Activated T-helper 9 cell treated with anti-CD3 and anti-CD28 coated beads, Interleukin-2, amount 50 U/mL, for 16 hours (primary cell): ENCODE measurements around the gene SCD5.

ENCODE experiments used
- DNase-seq: peaks from one replicate; pipeline ENCODE4 v3.0.0-alpha.2; 2020; ENCODE audit warnings: low read depth

Gene SCD5

DNA sequence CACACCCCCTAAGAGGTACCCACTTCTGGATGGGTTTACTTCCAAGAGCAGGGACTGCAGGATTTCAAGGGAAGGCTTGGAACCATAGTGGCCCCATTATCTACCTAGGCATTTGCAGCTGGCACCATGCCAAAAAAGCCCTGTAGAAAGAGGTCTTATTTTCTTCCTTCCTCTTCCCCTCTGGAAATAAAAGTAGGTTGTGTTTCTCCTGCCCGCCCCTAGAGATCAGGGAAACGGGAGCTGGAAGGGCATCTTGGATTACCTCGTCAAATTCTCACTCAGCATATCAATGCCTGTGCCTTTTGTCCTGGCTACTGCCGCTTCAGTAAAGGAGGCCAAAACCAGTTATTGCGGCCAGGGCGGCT, 1.6 kb downstream of the SCD5 start:
- no peak for DNase-seq

DNA sequence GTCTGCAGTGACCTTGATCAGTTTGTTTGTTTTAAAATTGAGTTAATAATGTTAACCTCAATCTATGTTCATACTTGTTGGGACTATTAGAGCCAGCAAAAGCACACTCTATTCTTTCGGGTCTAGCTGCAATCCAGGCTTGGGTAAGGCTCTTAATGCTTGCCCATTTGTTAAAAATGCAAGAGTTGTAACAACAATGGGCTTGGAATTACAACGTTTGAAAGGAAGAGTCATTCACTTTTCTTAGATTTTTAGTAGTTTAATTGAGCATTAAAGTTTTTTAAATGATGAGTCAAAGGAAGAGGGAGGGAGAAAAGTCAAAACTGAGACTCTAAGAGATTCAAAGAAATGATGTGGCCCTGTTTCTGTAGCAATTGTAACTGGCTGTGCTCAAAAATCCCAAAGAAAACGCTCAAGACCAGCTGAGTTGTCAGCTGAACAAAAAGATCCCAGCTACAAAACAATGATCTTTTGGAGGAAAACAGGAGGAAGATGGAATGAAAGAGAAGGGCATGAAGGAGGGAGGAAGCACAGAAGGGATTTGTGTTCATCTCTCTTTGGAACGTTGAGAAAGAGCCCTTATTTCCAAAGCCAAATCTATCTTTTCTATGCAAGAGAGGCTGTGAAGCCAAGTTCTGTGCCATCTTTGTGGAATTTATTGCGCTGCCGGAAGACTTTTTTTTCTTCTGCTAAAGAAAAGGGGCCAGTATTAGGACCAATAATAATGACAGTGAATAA, 5.5 kb downstream of the SCD5 start:
- no peak for DNase-seq

GRCh38 chr4:82791179-82791578, 7.4 kb downstream of the SCD5 start:
- DNase-seq, result no peak

- no peak for DNase-seq
Observed at GRCh38 chr4:82790060-82790660, 8.4 kb downstream of the SCD5 start.

DNA sequence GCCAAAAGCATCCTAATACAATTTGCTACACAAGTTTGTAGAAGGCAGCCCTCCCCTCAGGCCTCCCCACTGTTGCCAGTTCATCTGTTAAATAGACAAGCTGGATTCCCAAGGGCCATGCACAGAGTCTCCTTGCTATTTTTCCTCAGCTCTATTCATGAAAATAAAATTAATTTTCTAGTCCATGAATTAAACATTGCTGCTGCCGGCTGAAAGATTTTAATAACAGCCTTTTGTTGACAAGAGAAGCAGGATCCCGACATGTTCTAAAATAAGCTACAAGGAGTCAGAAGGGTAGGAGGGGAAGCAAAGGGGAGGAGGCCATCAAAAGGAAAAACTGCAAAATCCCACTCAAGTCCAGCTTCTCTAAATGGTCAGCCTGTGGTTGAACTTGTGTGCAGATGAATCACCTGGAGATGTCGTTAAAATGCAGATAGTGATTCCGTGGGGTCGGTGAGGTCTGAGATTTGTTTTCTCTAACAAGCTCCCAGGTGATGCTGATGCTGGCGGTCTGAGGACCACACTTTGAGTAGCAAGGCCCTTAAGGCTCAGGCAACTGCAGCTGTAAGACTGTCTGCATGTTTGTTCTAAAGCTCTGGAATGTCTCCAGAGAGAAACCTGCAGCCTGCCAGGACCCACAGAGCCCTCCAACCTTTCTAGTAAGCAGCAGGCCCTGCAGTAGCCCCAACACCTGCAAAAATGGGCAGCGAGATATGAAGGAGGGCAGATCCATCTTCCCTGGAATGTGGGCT, 9.4 kb downstream of the SCD5 start:
- no peak for DNase-seq

DNA sequence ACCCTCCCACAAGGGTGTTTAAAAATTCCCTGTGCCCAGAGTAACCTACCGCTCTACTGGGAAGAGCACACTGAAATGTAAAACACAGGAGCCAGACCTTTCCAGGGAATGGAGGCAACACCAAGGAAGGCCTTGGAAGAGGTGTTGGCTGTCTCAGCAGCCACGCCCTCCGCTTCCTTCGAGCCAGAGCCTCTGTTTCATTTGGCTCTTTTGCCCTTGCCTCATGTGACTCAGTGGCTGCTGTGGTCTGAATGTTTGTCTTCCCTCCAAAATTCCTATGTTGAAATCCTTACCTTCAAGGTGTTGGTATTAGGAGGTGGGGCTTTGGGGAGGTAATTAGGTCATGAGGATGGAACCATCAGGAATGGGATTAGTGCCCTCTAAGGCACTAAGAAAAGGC, 11.3 kb downstream of the SCD5 start:
- DNase-seq, result no peak

DNA sequence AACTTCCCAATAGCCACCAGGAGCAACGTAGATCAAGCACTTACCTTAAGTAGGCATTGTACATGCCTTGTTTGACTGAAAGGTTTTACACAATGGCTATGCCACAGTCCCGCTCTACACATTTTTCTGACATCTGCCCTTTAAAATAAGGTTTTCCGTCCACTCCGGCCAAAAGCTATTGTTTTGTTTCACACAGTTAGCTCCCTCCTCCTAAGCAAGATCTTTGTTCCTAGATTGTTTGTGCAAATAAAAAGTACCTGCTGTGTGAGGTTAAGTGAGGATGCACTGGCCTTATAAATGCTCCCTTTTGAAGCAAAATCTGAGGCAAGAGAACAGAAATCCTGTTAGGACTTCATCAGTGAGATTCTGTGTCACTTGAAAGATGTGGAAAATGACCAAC, 11.8 kb downstream of the SCD5 start:
- DNase-seq, result no peak

GRCh38 chr4:82785611-82786400, 12.8 kb downstream of the SCD5 start:
- DNase-seq, result no peak

GRCh38 chr4:82784681-82785610, 13.7 kb downstream of the SCD5 start:
- no peak for DNase-seq

GRCh38 chr4:82782626-82783345, 15.8 kb downstream of the SCD5 start:
- no peak for DNase-seq

DNA sequence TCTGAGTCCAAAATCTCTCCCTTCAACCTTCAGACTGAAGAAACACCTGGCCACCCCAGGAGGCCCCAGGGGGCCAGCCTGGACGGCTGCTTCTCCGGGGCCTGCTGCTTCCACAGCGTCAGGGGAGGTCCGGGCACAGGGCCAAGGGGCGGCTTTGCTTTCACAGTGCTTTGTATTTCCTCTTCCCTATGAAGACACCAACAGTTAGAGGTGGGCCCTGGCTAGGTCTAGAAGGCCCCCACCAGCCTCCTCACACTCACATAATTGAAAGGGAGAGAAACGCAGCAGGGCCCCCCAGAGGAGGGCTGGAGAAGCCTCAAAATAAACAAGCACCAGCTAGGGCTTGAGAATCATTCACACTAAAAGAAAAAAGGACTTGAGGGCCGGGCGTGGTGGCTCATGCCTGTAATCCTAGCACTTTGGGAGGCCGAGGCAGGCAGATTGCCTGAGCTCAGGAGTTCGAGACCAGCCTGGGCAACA, 17.8 kb downstream of the SCD5 start:
- DNase-seq, result no peak

DNA sequence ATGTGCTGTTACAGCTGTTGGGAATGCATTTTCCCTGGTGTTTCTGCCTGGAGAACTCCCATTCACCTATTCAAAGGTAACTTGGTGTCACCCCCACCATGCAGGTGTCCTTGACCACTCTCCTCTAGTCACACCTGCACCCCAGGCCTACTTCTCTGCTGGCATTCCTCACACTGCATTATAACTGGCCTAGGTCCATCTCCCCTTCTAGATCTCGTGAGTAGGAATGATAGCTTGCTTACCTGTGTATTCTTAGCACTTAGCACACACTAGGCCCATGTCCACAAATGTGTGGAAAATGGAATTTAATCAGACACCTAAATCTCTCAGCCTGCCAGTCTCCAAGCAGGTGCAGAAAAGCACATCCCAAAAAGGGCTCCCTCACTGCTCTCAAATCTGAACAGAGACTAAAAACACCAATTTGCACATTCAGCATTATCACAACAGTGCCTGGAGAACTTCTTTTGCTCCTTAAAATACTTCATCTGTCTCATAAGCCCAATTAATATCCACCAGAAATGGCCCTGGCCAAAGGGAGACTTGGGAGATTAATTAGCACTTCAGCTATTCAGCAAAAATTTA, 18.3 kb downstream of the SCD5 start:
- no peak for DNase-seq

DNA sequence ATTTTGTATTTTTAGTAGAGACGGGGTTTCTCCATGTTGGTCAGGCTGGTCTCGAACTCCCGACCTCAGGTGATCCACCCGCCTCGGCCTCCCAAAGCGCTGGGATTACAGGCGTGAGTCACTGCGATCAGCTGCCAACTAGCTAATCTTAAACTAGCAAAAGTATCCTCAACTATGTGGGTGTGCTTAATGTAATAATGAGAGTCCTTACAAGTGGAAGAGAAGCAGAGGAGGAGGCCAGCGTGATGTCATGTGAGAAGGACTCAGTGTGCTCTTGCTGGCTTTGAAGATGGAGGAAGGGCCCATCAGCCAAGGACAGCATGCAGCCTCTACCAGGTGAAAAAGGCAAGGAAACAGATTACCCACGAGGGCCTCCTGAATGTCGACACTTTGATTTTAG, 19.6 kb downstream of the SCD5 start:
- no peak for DNase-seq

GRCh38 chr4:82777857-82778525, 20.6 kb downstream of the SCD5 start:
- no peak for DNase-seq

GRCh38 chr4:82776925-82777542, 21.6 kb downstream of the SCD5 start:
- DNase-seq, result no peak

DNA sequence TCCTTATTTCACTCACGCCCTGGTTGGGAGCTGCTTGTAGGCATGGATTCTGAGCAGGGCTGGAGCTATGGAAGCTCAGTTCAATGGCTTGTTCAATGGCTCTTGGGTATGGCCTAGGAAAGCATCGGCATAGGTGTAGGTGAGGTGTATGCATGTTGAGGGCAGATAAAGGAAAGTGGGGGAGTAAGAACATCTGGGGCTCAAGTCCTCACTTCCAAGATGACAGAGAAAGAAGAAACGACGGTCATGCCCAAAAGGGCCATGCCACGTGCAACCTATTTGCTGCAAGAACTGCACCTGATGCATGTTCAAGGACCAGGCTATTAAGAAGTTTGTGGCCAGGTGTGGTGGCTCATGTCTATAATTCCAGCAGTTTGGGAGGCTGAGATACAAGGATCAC, 23.4 kb downstream of the SCD5 start:
- no peak for DNase-seq

DNA sequence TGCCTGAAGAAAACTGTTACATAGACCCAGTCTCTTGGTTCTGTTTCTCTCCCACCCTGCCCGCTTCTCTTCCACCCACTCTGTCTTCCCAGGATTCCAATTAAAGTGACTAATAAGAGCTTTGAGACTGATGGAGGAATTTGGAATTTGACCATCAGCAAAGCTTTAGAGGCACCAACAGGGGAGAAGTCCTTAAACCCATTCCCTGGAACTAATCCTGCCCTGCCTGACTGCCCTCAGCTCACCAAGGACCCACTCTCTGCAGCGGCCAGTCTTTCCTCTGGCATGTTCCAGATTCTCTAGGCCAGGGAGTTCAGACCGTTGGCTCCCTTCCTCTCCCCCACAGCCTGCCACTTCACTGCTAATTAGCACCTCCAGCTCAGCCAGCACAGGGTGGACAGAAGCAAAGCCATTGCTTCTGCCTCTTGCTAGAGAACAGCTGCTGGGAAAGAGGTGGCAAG, 23.9 kb downstream of the SCD5 start:
- DNase-seq, result no peak

- no peak for DNase-seq
Observed at GRCh38 chr4:82773057-82773456, 25.5 kb downstream of the SCD5 start.

GRCh38 chr4:82770607-82771006, 28.0 kb downstream of the SCD5 start:
- DNase-seq, result no peak
